Prostate gland (tissue), 2 donors: ENCODE measurements around the gene SDHAF4.

Experiments used
- POLR2A ChIP-seq: fragments of 450-650 bp; IDR thresholded peaks from one replicate; pipeline ENCODE4 v1.6.1; 2016; ENCODE audit warnings: antibody characterized with exemption, mild to moderate bottlenecking
- TF ChIP-seq, protein P1 (sequence below), 4 experiments: fragments of 200-600 bp in 2 of 4; fragments of 450-650 bp in 2 of 4; sonication (generic) in 2 of 4; IDR thresholded peaks; 1 replicate in 3 of 4; 2 replicates in 1 of 4; pipeline ENCODE4 v1.5.1; 2016 to 2019; ENCODE audit warnings: antibody characterized with exemption in 4 of 4, mild to moderate bottlenecking in 2 of 4, moderate library complexity in 2 of 4

DNA sequence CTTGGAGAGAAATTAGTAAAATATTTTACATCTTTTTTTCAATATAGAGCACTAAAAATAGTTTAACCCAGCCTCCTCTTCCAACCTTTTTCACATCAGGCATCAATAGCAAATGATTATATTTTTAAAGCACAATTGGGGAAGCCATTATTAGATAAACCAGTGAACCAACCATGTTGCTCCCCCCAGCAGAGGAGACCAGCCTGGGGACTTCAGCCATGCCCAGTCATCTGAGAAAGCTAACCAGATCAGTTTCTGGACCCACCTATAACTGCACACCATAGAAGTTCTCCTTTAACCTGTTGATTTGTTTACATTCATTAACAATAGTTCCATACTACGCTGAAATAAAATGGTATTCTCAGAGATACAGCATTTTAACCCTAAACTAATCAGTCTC lies 13.8 kb upstream of the SDHAF4 start:
- no peak for TF ChIP-seq POLR2A
- TF ChIP-seq, protein P1, sequence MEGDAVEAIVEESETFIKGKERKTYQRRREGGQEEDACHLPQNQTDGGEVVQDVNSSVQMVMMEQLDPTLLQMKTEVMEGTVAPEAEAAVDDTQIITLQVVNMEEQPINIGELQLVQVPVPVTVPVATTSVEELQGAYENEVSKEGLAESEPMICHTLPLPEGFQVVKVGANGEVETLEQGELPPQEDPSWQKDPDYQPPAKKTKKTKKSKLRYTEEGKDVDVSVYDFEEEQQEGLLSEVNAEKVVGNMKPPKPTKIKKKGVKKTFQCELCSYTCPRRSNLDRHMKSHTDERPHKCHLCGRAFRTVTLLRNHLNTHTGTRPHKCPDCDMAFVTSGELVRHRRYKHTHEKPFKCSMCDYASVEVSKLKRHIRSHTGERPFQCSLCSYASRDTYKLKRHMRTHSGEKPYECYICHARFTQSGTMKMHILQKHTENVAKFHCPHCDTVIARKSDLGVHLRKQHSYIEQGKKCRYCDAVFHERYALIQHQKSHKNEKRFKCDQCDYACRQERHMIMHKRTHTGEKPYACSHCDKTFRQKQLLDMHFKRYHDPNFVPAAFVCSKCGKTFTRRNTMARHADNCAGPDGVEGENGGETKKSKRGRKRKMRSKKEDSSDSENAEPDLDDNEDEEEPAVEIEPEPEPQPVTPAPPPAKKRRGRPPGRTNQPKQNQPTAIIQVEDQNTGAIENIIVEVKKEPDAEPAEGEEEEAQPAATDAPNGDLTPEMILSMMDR (IDR thresholded peaks at IDR 0.05), result no peak
